HepG2 (cell line): ENCODE measurements around the gene ZKSCAN4. TPM values are rescaled to one million over a fixed set of nuclear protein-coding genes. Genes with fewer than 3 reads are reported as not detected.

Experiments used
- ATAC-seq: fragments of 200-7000 bp; cut with Tn5 transposase; 3 replicates; pipeline ENCODE4 v1.9.1; 2020; ENCODE audit warnings: mild to moderate bottlenecking, moderate library complexity
- BruUV-seq: library from RNA; stranded (reverse); fragments of 400-500 nt; replicated peaks from 2 replicates; lab custom pipeline; 2021; lab: Mats Ljungman, UMichigan
- CTCF ChIA-PET: fragments of 300-600 bp; formaldehyde crosslinking; extraction: SDS; loops from one replicate; lab custom pipeline; 2021; ENCODE audit warnings: low total read pairs, inconsistent platforms, low intra/inter-chr PET ratio; lab: Yijun Ruan, JAX
- POLR2A ChIA-PET: fragments of 350-600 bp; sonication (Branson Sonifier 250); formaldehyde crosslinking; loops from one replicate; lab custom pipeline; 2020; ENCODE audit warnings: antibody characterized with exemption, inconsistent platforms; lab: Yijun Ruan, JAX
- DNase-seq: peaks from one replicate; pipeline ENCODE4 v3.0.0-alpha.2; 2015; ENCODE audit warnings: low spot score
- FAIRE-seq: peaks from 3 replicates; lab custom pipeline; 2011; peaks lifted over from hg19 to GRCh38; lab: Jason Lieb, UNC
- H2AFZ ChIP-seq: one replicate; pipeline ENCODE4 v1.6.1; 2011; ENCODE audit warnings: low read length, inconsistent platforms
- H3K27ac ChIP-seq: fragments of 300-600 bp; 3 replicates; pipeline ENCODE4 v1.8.0; 2011; ENCODE audit warnings: mixed run types, mild to moderate bottlenecking, mixed read lengths, low read length, inconsistent platforms; ENCODE audit not compliant: insufficient read depth; ENCODE audit errors: extremely low read length
- H3K27me3 ChIP-seq, 2 experiments: fragments of 200-600 bp in 1 of 2; 2 replicates in 1 of 2; 3 replicates in 1 of 2; pipeline versions ENCODE4 v1.6.0 to v1.8.0; 2011; ENCODE audit warnings: low read length in 2 of 2, mild to moderate bottlenecking in 2 of 2, moderate library complexity in 2 of 2, inconsistent platforms in 1 of 2; ENCODE audit not compliant: insufficient read depth in 2 of 2, control insufficient read depth in 1 of 2
- H3K36me3 ChIP-seq, 2 experiments: fragments of 200-600 bp in 1 of 2; replicated peaks in 1 of 2; 2 replicates in 1 of 2; 3 replicates in 1 of 2; pipeline versions ENCODE4 v1.5.1 to v1.8.0; 2011; ENCODE audit warnings: low read length in 2 of 2, inconsistent platforms in 1 of 2; ENCODE audit not compliant: insufficient read depth in 2 of 2, control insufficient read depth in 1 of 2
- H3K4me1 ChIP-seq: 2 replicates; pipeline ENCODE4 v1.5.1; 2012; ENCODE audit warnings: low read length, inconsistent platforms; ENCODE audit not compliant: insufficient read depth
- H3K4me2 ChIP-seq: 2 replicates; pipeline ENCODE4 v1.6.0; 2011; ENCODE audit warnings: low read depth, low read length, inconsistent platforms
- H3K4me3 ChIP-seq, 3 experiments: fragments of 200-600 bp in 1 of 3; sonication (generic), shearing (Covaris generic) in 1 of 3; replicated peaks in 1 of 3; 2 replicates each; pipeline ENCODE4 v1.5.1; 2011 to 2016; ENCODE audit warnings: low read length in 3 of 3, inconsistent platforms in 2 of 3, low read depth in 2 of 3, mild to moderate bottlenecking in 2 of 3, control low read depth in 1 of 3, mixed read lengths in 1 of 3; ENCODE audit not compliant: insufficient read depth in 1 of 3
- H3K79me2 ChIP-seq: one replicate; pipeline ENCODE4 v1.6.1; 2011; ENCODE audit warnings: low read length, inconsistent platforms; ENCODE audit not compliant: insufficient read depth
- H3K9ac ChIP-seq: 2 replicates; pipeline ENCODE4 v1.6.0; 2011; ENCODE audit warnings: mild to moderate bottlenecking, low read depth, low read length, inconsistent platforms; ENCODE audit not compliant: insufficient read depth
- H3K9me3 ChIP-seq: 2 replicates; pipeline ENCODE4 v1.5.1; 2012; ENCODE audit warnings: mild to moderate bottlenecking, low read length
- H4K20me1 ChIP-seq: 2 replicates; pipeline ENCODE4 v1.6.0; 2011; ENCODE audit warnings: inconsistent platforms, mild to moderate bottlenecking, low read length, moderate library complexity; ENCODE audit not compliant: insufficient read depth
- IRX3 ChIP-seq: sonication (generic); formaldehyde crosslinking; IDR thresholded peaks from 2 replicates; pipeline ENCODE4 v1.8.1; 2023; ENCODE audit warnings: mild to moderate bottlenecking, low read depth, missing genetic modification reagents, borderline replicate concordance
- KIAA2018 ChIP-seq: sonication (generic); formaldehyde crosslinking; IDR thresholded peaks from 2 replicates; pipeline ENCODE4 v1.5.0; 2020; ENCODE audit warnings: mild to moderate bottlenecking, missing genetic modification reagents, borderline replicate concordance
- MZF1 ChIP-seq: sonication (generic); formaldehyde crosslinking; IDR thresholded peaks from 2 replicates; pipeline ENCODE4 v1.8.1; 2023; ENCODE audit warnings: mild to moderate bottlenecking, missing genetic modification reagents, borderline replicate concordance
- NAIF1 ChIP-seq: sonication (generic); formaldehyde crosslinking; IDR thresholded peaks from 2 replicates; pipeline ENCODE4 v1.5.0; 2020; ENCODE audit warnings: mild to moderate bottlenecking, missing genetic modification reagents, borderline replicate concordance
- RAD51 ChIP-seq: fragments of 450-650 bp; IDR thresholded peaks from 2 replicates; pipeline ENCODE4 v1.6.1; 2016; ENCODE audit warnings: borderline replicate concordance
- SATB2 ChIP-seq: sonication (generic); formaldehyde crosslinking; IDR thresholded peaks from 2 replicates; pipeline ENCODE4 v1.5.0; 2020; ENCODE audit warnings: missing genetic modification reagents
- TBX3 ChIP-seq: fragments of 450-650 bp; IDR thresholded peaks from 2 replicates; pipeline ENCODE4 v1.6.1; 2017; ENCODE audit warnings: antibody characterized with exemption, mild to moderate bottlenecking, inconsistent platforms, borderline replicate concordance
- WIZ ChIP-seq: sonication (generic); formaldehyde crosslinking; IDR thresholded peaks from 2 replicates; pipeline ENCODE4 v1.5.1; 2020; ENCODE audit warnings: mild to moderate bottlenecking, missing genetic modification reagents
- ZNF382 ChIP-seq: sonication (generic); formaldehyde crosslinking; IDR thresholded peaks from 2 replicates; pipeline ENCODE4 v1.5.0; 2020; ENCODE audit warnings: missing genetic modification reagents, mild to moderate bottlenecking, borderline replicate concordance
- ZNF414 ChIP-seq: sonication (generic); formaldehyde crosslinking; IDR thresholded peaks from 2 replicates; pipeline ENCODE4 v1.5.0; 2020; ENCODE audit warnings: missing genetic modification reagents
- ZNF572 ChIP-seq: sonication (generic); formaldehyde crosslinking; IDR thresholded peaks from 2 replicates; pipeline ENCODE4 v1.5.1; 2020; ENCODE audit warnings: mild to moderate bottlenecking, missing genetic modification reagents
- ZNF775 ChIP-seq: sonication (generic); formaldehyde crosslinking; IDR thresholded peaks from 2 replicates; pipeline ENCODE4 v1.4.0; 2020; ENCODE audit warnings: missing genetic modification reagents, mild to moderate bottlenecking, moderate library complexity, borderline replicate concordance
- ZNF878 ChIP-seq: sonication (generic); formaldehyde crosslinking; IDR thresholded peaks from 2 replicates; pipeline ENCODE4 v1.8.1; 2023; ENCODE audit warnings: mild to moderate bottlenecking, missing genetic modification reagents, moderate library complexity
- ZNF879 ChIP-seq: sonication (generic); formaldehyde crosslinking; IDR thresholded peaks from 2 replicates; pipeline ENCODE4 v1.8.1; 2023; ENCODE audit warnings: missing genetic modification reagents
- WGBS: methylation state at CpG from one replicate; pipeline ENCODE4 v1.1.6; 2017; ENCODE audit warnings: low lambda C conversion rate; 5-methylcytosine and 5-hydroxymethylcytosine counted together
- in situ Hi-C: cut with HindIII; loops from 2 replicates; pipeline ENCODE4 v1.10.0; 2017; ENCODE audit warnings: low pct_unique_long_range_greater_than_20kb; ENCODE audit not compliant: extremely low pct_ligation_motif_present
- intact Hi-C: fragments of 100-400 bp; cut with micrococcal nuclease; formaldehyde crosslinking; loops from one replicate; pipeline ENCODE4 v1.10.0; 2022; ENCODE audit not compliant: unreplicated experiment
- polyA plus RNA-seq, 8 experiments: library from polyadenylated mRNA; depleted of rRNA in 3 of 8; stranded (reverse) in 7 of 8; unstranded in 1 of 8; fragments of >200 nt; fragmentation: Illumina TruSeq in 4 of 8; extraction: Trizol in 4 of 8; gene quantifications; 2 replicates each; pipeline versions ENCODE4 v1.2.1 to v1.2.3, GENCODE V29; 2011 to 2016; ENCODE audit warnings: low read depth in 4 of 8, missing spikeins in 1 of 8, mixed read lengths in 1 of 8; ENCODE audit not compliant: insufficient read depth in 1 of 8
- total RNA-seq, 5 experiments: library from RNA; depleted of rRNA; stranded (reverse); fragments of >200 nt; fragmentation: Illumina TruSeq; extraction: Trizol; gene quantifications; 2 replicates each; pipeline ENCODE4 v1.2.3, GENCODE V29; 2016; ENCODE audit warnings: low read depth in 1 of 5

Gene ZKSCAN4
- total and polyA plus RNA-seq, 2 of the 13 experiments (the other 11 are each of a cell fraction or from before 2014, with no cell fraction given) = 2.9 to 7.8 TPM

GRCh38 chr6:28266962-28267694 lies 15.1 kb upstream of the ZKSCAN4 start, which contains the start of gene ZSCAN26:
Gene ZSCAN26 (plus strand): TSS chr6:28267143. CDS start chr6:28271920, 4,777 bp downstream.
- peaks cover 3 to 5% of the 10 kb centered on the region in 2 experiments for H3K36me3 ChIP-seq
- ATAC-seq (peak; percentile 99), DNase-seq (peak; percentile 83), FAIRE-seq (peak; percentile 15)
- intact Hi-C loops = loop anchor here (1.0 to 5.0 kb wide), 8 partner anchors 15 to 143 kb away; partner anchors contain the start of genes ZKSCAN4, ZKSCAN8, ZSCAN12 and ZSCAN16
- peak within 1 kb of the TSS; percentile 91 for H2AFZ ChIP-seq
- H3K4me2 ChIP-seq = peak within 1 kb of the TSS; percentile 80
- 1% methylated on average over 30 of the region's 32 CpGs for WGBS
- H3K79me2 ChIP-seq = peaks cover 19% of the 10 kb centered on the region
- POLR2A ChIA-PET = interaction anchor here (0.6 to 3.2 kb wide), 23 partner anchors 10 to 595 kb away, joined by 3 to 67 read pairs (median 7); partner anchors contain the start of genes PGBD1, ZKSCAN3, ZKSCAN4 and ZKSCAN8
- peak within 1 kb of the TSS; percentile 51 for H3K27ac ChIP-seq
- H3K27me3 ChIP-seq = peaks cover 0 to 11% of the 10 kb centered on the region in 2 experiments; a peak in 3 of 5 replicates
- no TSS peak for BruUV-seq
- CTCF ChIA-PET = no interaction called here
- H3K4me1 ChIP-seq = peaks cover 26% of the 10 kb centered on the region
- in situ Hi-C loops = no loop called here
- no peaks in the 10 kb centered on the region for H4K20me1 ChIP-seq
- H3K4me3 ChIP-seq = peak within 1 kb of the TSS; percentile 85 to 91 (median 87)
- H3K9ac ChIP-seq = peak within 1 kb of the TSS; percentile 80
- H3K9me3 ChIP-seq = no peaks in the 10 kb centered on the region
- TF ChIP-seq SATB2 = peak; percentile 92
- TF ChIP-seq ZNF879 (CRISPR knock-in tag) = no peak; the same call in 1 of the 2 replicates
- TF ChIP-seq RAD51 = no peak
- peak; percentile 89 for TF ChIP-seq IRX3 (CRISPR knock-in tag)
- TF ChIP-seq ZNF414 (CRISPR knock-in tag) = peak; percentile 34; the same call in 1 of the 2 replicates
- no peak for TF ChIP-seq ZNF878 (CRISPR knock-in tag)
- peak; percentile 93 for TF ChIP-seq TBX3
- TF ChIP-seq KIAA2018 (CRISPR knock-in tag) = peak; percentile 63; the same call in 1 of the 2 replicates
- peak; percentile 85; the same call in 1 of the 2 replicates for TF ChIP-seq ZNF775
- no peak; the same call in 1 of the 2 replicates for TF ChIP-seq WIZ (CRISPR knock-in tag)
- no peak for TF ChIP-seq ZNF382 (CRISPR knock-in tag)
- TF ChIP-seq MZF1 (CRISPR knock-in tag) = no peak
- TF ChIP-seq ZNF572 (CRISPR knock-in tag) = 0 out of 2 replicates have a peak, but pooled peaks have one; percentile 45
- peak; percentile 19; the same call in 1 of the 2 replicates for TF ChIP-seq NAIF1 (CRISPR knock-in tag)
